ENCODE measurements around the gene NUBP1. TPM values are rescaled to one million over a fixed set of nuclear protein-coding genes. Genes with fewer than 3 reads are reported as not detected.
"Not testable (repeated sequence)": the region's sequence is repeated elsewhere in the genome, so short reads cannot be mapped to it uniquely, and the experiment has no call there.

NUBP1 gene
- total RNA-seq, 1 donor from 2014 or later, result 26.0 TPM

GRCh38 chr16:10767127-10767526 is 23.5 kb downstream of the NUBP1 start:
- no peak for DNase-seq (ENCODE audit: low read depth)
- Histone ChIP-seq H3K27me3 (ENCODE audit: control insufficient read depth, insufficient read depth, low read length) (no peaks in the 10 kb centered on the region), H3K4me3 (ENCODE audit: low read depth, low read length) (no peak overlapping the region), H3K36me3 (ENCODE audit: control insufficient read depth, insufficient read depth, low read length) (no peaks in the 10 kb centered on the region)
- no peak for TF ChIP-seq CTCF (IDR thresholded peaks at IDR 0.05; ENCODE audit: insufficient read depth, low read length, poor library complexity, severe bottlenecking)

- Histone ChIP-seq H3K4me3 (ENCODE audit: low read depth, low read length) (no peak overlapping the region), H3K36me3 (ENCODE audit: control insufficient read depth, insufficient read depth, low read length) (no peaks in the 10 kb centered on the region), H3K27me3 (ENCODE audit: control insufficient read depth, insufficient read depth, low read length) (no peaks in the 10 kb centered on the region)
- TF ChIP-seq CTCF (IDR thresholded peaks at IDR 0.05; ENCODE audit: insufficient read depth, low read length, poor library complexity, severe bottlenecking), result no peak
- DNase-seq (ENCODE audit: low read depth), result no peak
These were observed 25.7 kb downstream of the NUBP1 start for GRCh38 chr16:10769381-10769780.

- H3K36me3 ChIP-seq (ENCODE audit: control insufficient read depth, insufficient read depth, low read length), result no peaks in the 10 kb centered on the region
- no peak overlapping the region for H3K4me3 ChIP-seq (ENCODE audit: low read depth, low read length)
- DNase-seq (ENCODE audit: low read depth), result no peak
- H3K27me3 ChIP-seq (ENCODE audit: control insufficient read depth, insufficient read depth, low read length), result peaks cover 4% of the 10 kb centered on the region
- TF ChIP-seq CTCF (IDR thresholded peaks at IDR 0.05; ENCODE audit: insufficient read depth, low read length, poor library complexity, severe bottlenecking), result no peak
These were observed 27.3 kb downstream of the NUBP1 start for GRCh38 chr16:10770907-10771306.

GRCh38 chr16:10776280-10776679 is 32.6 kb downstream of the NUBP1 start:
- no peak overlapping the region for H3K4me3 ChIP-seq (ENCODE audit: low read depth, low read length)
- no peaks in the 10 kb centered on the region for H3K36me3 ChIP-seq (ENCODE audit: control insufficient read depth, insufficient read depth, low read length)
- H3K27me3 ChIP-seq (ENCODE audit: control insufficient read depth, insufficient read depth, low read length), result peaks cover 4% of the 10 kb centered on the region
- DNase-seq (ENCODE audit: low read depth), result no peak
- no peak for TF ChIP-seq CTCF (IDR thresholded peaks at IDR 0.05; ENCODE audit: insufficient read depth, low read length, poor library complexity, severe bottlenecking)

GRCh38 chr16:10776923-10777322 is 33.3 kb downstream of the NUBP1 start:
- H3K4me3 ChIP-seq (ENCODE audit: low read depth, low read length); H3K27me3 ChIP-seq (ENCODE audit: control insufficient read depth, insufficient read depth, low read length); H3K36me3 ChIP-seq (ENCODE audit: control insufficient read depth, insufficient read depth, low read length); DNase-seq (ENCODE audit: low read depth): not testable (repeated sequence)

- DNase-seq (ENCODE audit: low read depth), result no peak
- peaks cover 4% of the 10 kb centered on the region for H3K27me3 ChIP-seq (ENCODE audit: control insufficient read depth, insufficient read depth, low read length)
- no peak overlapping the region for H3K4me3 ChIP-seq (ENCODE audit: low read depth, low read length)
- no peaks in the 10 kb centered on the region for H3K36me3 ChIP-seq (ENCODE audit: control insufficient read depth, insufficient read depth, low read length)
- TF ChIP-seq CTCF (IDR thresholded peaks at IDR 0.05; ENCODE audit: insufficient read depth, low read length, poor library complexity, severe bottlenecking), result no peak
These were observed 33.7 kb downstream of the NUBP1 start for GRCh38 chr16:10777356-10777755.

- H3K36me3 ChIP-seq (ENCODE audit: control insufficient read depth, insufficient read depth, low read length); H3K27me3 ChIP-seq (ENCODE audit: control insufficient read depth, insufficient read depth, low read length); DNase-seq (ENCODE audit: low read depth); H3K4me3 ChIP-seq (ENCODE audit: low read depth, low read length): not testable (repeated sequence)
These were observed 36.3 kb downstream of the NUBP1 start for GRCh38 chr16:10779908-10780307.

Measured in kidney epithelial cell (primary cell).